IPS-20b (cell line): Measurements from ENCODE around the gene ISX.
"Not testable (repeated sequence)": the region's sequence is repeated elsewhere in the genome, so short reads cannot be mapped to it uniquely, and the experiment has no call there.

ENCODE experiments used
- H3K27ac ChIP-seq: one replicate; pipeline ENCODE4 v1.5.1; 2013; ENCODE audit warnings: low read length
- H3K27me3 ChIP-seq: 2 replicates; pipeline ENCODE4 v1.6.1; 2013; ENCODE audit warnings: mild to moderate bottlenecking, low read length, inconsistent platforms; ENCODE audit not compliant: insufficient read depth
- H3K36me3 ChIP-seq: 2 replicates; pipeline ENCODE4 v1.6.1; 2013; ENCODE audit warnings: low read depth, mild to moderate bottlenecking, inconsistent platforms, low read length, moderate library complexity; ENCODE audit not compliant: insufficient read depth
- H3K4me1 ChIP-seq: 2 replicates; pipeline ENCODE4 v1.6.1; 2013; ENCODE audit warnings: mild to moderate bottlenecking, control low read depth, inconsistent platforms, low read length, moderate library complexity; ENCODE audit not compliant: insufficient read depth
- H3K4me3 ChIP-seq: 2 replicates; pipeline ENCODE4 v1.5.1; 2013; ENCODE audit warnings: mild to moderate bottlenecking, low read length, inconsistent platforms
- H3K9ac ChIP-seq: 2 replicates; pipeline ENCODE4 v1.6.1; 2013; ENCODE audit warnings: low read depth, mild to moderate bottlenecking, inconsistent platforms, low read length, moderate library complexity
- H3K9me3 ChIP-seq: 2 replicates; pipeline ENCODE4 v1.6.1; 2013; ENCODE audit warnings: mild to moderate bottlenecking, low read depth, low read length, inconsistent platforms; ENCODE audit not compliant: insufficient read depth

ISX gene

DNA sequence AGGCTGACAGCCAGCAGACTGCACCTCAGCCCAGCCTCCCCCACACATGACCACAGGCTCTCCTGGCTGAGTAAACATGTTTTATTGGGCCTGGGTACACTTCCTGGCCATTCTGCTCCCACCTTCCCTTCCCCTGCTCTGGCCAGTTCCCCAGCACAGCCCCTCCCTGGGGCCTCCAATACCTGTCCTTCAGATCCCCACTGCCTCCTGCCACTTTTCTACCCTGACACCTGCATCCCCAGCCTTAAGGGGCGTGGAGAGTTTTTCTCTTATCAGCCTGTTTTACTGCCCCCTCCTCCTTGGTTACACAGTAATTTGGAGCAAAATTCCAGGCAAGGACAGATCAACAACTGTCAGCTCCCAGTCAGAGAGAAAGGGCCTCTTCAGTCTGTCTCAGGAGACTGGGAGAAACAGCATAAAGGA, at the start of gene ISX:
Gene ISX, plus strand, starts transcription at position 363 of the 423 bp plus-strand sequence. CDS start 930 bp downstream, outside the sequence.
- Histone ChIP-seq H3K27ac (no peak within 1 kb of the TSS), H3K27me3 (no peaks in the 10 kb centered on the region), H3K4me1 (no peaks in the 10 kb centered on the region), H3K4me3 (no peak within 1 kb of the TSS), H3K9me3 (no peaks in the 10 kb centered on the region), H3K36me3 (no peaks in the 10 kb centered on the region), H3K9ac (no peak within 1 kb of the TSS)

DNA sequence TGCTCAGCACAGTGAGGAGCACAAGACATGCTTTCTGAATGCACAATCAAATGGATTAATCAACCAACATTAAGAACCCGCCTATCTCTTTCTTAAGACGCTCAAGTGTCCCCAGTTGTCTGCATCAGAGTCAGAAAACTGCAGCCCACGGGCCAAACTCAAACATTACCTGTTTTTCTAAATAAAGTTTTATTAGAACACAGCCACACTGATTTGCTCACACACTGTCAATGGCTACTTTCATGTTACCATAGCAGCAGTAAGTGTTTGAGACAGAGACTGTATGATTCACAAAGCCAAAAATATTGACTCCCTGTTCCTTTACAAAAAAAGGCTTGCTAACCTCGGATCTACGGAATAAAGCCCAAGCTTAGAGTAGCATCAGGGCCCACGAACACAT, 49.0 kb upstream of the ISX start:
- Histone ChIP-seq H3K27me3 (no peaks in the 10 kb centered on the region), H3K4me1 (no peaks in the 10 kb centered on the region), H3K36me3 (no peaks in the 10 kb centered on the region), H3K27ac (no peak overlapping the region), H3K9me3 (no peaks in the 10 kb centered on the region), H3K4me3 (no peak overlapping the region), H3K9ac (no peak overlapping the region)

DNA sequence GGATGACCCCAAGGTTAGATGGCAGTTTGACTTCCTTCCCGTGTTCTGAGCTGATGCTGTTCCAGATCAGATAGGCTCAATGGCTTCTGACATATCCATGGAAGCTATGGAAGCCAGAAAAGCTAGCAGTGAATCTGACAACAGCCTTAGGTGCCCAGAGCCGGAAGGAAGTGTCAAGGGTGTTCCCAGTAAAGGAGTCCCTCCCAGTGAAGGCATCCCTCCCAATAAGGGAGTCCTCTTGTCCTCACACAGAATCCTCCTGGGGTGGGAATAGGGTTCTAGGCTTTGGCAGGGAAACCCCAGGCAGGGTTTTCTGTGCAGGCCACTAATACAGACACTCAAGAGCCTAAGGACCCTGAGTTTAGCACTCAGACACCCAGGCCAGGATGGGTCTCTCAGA, 47.0 kb upstream of the ISX start:
- Histone ChIP-seq H3K27ac (no peak overlapping the region), H3K27me3 (no peaks in the 10 kb centered on the region), H3K4me3 (no peak overlapping the region), H3K36me3 (no peaks in the 10 kb centered on the region), H3K9me3 (no peaks in the 10 kb centered on the region), H3K4me1 (peaks cover 3% of the 10 kb centered on the region; the same call in 1 of the 2 replicates), H3K9ac (no peak overlapping the region)

DNA sequence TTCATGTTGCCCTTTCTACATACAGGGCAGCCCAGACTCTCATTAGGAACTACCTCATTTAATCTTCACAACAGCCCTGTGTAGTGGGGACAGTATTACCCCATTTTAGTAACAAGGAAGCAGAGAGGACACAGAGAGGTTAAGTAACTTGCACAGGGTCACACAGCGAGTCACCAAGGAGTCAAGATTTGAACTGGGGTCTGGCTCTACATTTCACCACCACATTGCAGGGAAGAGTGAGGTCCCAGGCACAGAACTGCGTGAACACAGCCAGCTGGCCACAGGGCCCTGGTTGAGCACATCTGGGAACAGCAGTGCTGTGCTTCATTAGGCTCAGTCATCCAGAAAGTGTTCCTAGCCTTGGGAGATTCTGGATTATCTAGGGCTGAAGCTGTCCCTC, 45.4 kb upstream of the ISX start:
- Histone ChIP-seq H3K4me1 (peaks cover 3% of the 10 kb centered on the region; the same call in 1 of the 2 replicates), H3K9me3 (no peaks in the 10 kb centered on the region), H3K27ac (no peak overlapping the region), H3K9ac (no peak overlapping the region), H3K36me3 (no peaks in the 10 kb centered on the region), H3K27me3 (no peaks in the 10 kb centered on the region), H3K4me3 (no peak overlapping the region)

DNA sequence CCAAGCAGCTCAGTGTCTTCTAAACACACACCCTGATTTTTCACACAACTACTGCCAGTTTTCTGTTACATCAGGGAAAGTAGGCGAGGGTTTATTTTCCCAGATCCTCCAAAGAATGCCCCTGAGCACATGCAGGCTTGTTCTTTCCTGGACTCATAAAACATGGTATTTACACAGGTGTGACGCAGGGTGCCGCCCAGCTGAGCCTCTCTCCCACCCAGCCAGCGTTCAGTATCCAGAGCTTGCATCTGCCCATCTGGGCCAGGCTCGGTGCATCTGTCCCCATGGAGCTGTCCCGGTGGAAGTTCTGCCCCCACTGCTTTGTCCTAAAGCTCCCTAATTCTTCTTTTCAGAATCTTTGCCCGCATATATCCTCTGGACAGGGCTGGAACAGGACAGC, 44.8 kb upstream of the ISX start:
- H3K4me1 ChIP-seq = peaks cover 3% of the 10 kb centered on the region; the same call in 1 of the 2 replicates
- H3K9me3 ChIP-seq = no peaks in the 10 kb centered on the region
- H3K27me3 ChIP-seq = no peaks in the 10 kb centered on the region
- H3K4me3 ChIP-seq = no peak overlapping the region
- no peaks in the 10 kb centered on the region for H3K36me3 ChIP-seq
- H3K27ac ChIP-seq = no peak overlapping the region
- no peak overlapping the region for H3K9ac ChIP-seq

DNA sequence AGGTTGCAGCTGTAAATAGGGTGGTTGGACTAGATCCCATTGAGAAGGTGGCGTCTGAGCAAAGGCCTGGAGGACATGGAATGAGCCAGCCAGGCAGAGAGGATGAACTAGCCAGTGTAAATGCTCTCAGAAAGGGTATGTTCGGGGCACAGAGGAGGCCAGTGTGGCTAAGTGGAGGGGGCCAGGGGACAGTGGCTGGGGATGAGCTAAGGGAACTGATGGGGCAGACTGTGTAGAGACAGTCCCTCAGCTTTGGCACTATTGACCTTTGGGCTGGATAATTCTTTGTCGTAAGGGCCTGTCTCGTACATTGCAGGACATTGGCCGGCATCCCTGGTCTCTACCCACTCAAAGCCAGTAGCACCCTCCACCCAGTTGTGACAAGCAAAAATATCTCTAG, 43.7 kb upstream of the ISX start:
- no peaks in the 10 kb centered on the region for H3K27me3 ChIP-seq
- H3K4me3 ChIP-seq = no peak overlapping the region
- no peaks in the 10 kb centered on the region for H3K9me3 ChIP-seq
- H3K27ac ChIP-seq = no peak overlapping the region
- H3K4me1 ChIP-seq = peaks cover 3% of the 10 kb centered on the region; the same call in 1 of the 2 replicates
- H3K9ac ChIP-seq = no peak overlapping the region
- H3K36me3 ChIP-seq = no peaks in the 10 kb centered on the region

DNA sequence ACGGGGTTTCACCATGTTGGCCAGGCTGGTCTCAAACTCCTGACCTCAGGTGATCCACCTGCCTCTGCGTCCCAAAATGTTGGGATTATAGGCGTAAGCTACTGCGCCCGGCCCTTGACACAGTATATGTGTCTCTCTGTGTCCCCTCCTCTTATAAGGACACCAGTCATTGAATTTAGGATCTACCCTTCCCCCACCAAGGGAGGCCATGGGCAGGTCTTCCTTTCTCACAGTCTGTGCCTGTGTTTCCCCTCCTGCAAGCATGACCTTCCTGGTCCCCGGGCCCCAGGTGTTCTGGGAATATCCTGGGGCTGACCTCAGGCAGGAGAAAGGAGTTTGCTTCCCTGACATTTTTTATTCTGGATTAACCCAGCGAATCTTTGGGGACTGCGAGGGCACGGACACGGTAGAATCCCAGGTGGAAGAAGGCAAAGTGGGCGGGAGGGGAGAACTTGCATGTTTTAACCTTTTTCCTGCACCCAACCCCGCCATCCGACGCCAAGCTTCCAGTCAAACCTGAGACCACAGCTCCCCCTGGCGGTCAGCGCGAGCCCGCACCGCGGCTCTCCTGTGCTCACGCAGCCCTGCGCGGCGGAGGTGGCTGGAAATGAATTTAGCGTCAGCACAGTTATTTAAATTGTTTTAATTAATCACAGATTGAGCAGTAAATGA, 42.1 kb upstream of the ISX start:
- H3K4me3 ChIP-seq = no peak overlapping the region; the same call in 1 of the 2 replicates

DNA sequence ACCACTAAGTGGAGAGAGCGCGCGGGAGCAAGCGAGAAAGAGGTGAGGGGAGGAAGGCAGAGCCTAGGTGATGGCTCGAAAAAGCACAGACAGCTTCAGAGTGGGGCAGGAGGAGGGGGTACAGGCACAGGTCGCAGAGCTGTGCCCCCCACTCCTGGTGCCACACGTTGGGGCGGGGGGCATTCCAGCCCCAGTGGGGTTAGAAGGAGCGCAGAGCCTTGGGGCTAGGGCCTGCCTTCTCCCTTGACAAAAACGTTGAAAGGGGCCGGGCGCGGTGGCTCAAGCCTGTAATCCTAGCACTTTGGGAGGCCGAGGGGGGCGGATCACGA, 41.6 kb upstream of the ISX start:
- H3K36me3 ChIP-seq = no peaks in the 10 kb centered on the region
- no peaks in the 10 kb centered on the region for H3K9me3 ChIP-seq
- no peak overlapping the region for H3K9ac ChIP-seq
- no peaks in the 10 kb centered on the region for H3K27me3 ChIP-seq
- H3K4me1 ChIP-seq = peaks cover 3% of the 10 kb centered on the region; the same call in 1 of the 2 replicates
- no peak overlapping the region; the same call in 1 of the 2 replicates for H3K4me3 ChIP-seq
- no peak overlapping the region for H3K27ac ChIP-seq

More for the DNA sequence above, 42.1 kb upstream of the ISX start:
- no peaks in the 10 kb centered on the region for H3K36me3 ChIP-seq
- no peaks in the 10 kb centered on the region for H3K9me3 ChIP-seq
- peaks cover 3% of the 10 kb centered on the region; the same call in 1 of the 2 replicates for H3K4me1 ChIP-seq
- H3K27ac ChIP-seq = no peak overlapping the region
- H3K27me3 ChIP-seq = no peaks in the 10 kb centered on the region
- no peak overlapping the region for H3K9ac ChIP-seq

DNA sequence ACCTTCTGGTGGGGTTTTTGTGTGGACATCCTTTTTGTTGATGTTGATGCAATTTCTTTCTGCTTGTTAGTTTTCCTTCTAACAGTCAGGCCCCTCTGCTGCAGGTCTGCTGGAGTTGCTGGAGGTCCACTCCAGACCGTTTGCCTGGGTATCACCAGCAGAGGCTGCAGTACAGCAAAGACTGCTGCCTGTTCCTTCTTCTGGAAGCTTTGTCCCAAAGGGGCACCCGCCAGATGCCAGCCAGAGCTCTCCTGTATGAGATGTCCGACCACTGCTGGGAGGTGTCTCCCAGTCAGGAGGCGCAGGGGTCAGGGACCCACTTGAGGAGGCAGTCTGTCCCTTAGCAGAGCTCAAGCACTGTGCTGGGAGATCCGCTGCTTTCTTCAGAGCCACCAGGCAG, 35.8 kb upstream of the ISX start:
- not testable (repeated sequence) for H3K27me3 ChIP-seq, H3K4me3 ChIP-seq, H3K4me1 ChIP-seq, H3K27ac ChIP-seq, H3K36me3 ChIP-seq, H3K9ac ChIP-seq, H3K9me3 ChIP-seq

DNA sequence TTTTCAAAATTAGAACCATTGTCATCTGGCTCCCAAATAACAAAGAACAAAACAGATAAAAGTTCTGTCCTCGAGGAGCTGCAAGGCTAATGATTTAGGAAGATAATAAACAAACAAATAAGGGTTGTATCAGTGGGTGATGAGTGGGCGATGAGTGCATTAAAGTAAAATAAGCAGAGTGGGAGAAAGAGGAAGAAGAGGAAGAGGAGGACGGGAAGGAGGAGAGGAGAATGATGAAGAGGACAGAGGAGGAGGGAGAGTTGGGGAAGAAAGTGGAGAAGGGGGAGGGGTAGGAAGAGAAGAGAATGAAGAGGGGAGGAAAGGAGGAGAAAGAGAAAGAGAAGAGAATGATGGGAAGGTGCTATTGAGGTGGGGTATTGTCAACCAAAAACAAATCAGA, 33.4 kb upstream of the ISX start:
- no peak overlapping the region for H3K4me3 ChIP-seq
- H3K9me3 ChIP-seq = no peaks in the 10 kb centered on the region
- no peak overlapping the region for H3K27ac ChIP-seq
- H3K9ac ChIP-seq = no peak overlapping the region
- H3K36me3 ChIP-seq = no peaks in the 10 kb centered on the region
- H3K27me3 ChIP-seq = no peaks in the 10 kb centered on the region
- peaks cover 3% of the 10 kb centered on the region; the same call in 1 of the 2 replicates for H3K4me1 ChIP-seq

DNA sequence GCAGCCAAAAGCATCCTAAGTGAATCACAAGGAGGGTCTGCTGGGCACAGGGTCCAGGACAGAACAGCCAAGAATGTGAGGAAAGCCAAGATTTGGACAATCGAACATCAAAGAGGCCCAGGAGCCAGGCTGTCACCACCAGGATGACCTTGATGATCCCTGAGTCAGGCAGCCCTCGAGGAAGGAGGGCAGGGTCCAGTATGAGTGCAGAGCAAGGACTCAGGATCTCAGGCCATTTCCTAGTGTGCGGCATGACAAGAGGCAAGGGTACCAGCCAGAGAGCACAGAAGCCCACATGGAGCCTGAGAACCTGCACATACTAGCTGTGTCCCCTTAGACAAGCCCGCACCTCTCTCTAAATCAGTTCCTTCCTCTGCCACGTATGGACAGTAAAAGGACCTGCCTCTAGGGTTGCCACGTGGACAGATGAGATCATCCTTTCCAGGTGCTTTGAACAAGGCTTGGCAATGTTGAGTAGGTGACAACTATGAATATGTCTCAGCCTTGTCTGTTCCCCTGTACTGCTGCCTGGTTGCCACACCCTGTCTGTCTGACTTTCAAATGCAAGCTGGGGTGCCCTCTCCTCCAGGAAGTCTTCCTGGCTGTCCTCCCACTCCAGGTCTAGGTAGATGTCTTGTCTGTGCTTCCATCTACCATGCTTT, 32.2 kb upstream of the ISX start:
- Histone ChIP-seq H3K27me3 (no peaks in the 10 kb centered on the region), H3K4me3 (no peak overlapping the region), H3K4me1 (peaks cover 3% of the 10 kb centered on the region; the same call in 1 of the 2 replicates), H3K9me3 (no peaks in the 10 kb centered on the region), H3K9ac (no peak overlapping the region), H3K27ac (no peak overlapping the region), H3K36me3 (no peaks in the 10 kb centered on the region)

DNA sequence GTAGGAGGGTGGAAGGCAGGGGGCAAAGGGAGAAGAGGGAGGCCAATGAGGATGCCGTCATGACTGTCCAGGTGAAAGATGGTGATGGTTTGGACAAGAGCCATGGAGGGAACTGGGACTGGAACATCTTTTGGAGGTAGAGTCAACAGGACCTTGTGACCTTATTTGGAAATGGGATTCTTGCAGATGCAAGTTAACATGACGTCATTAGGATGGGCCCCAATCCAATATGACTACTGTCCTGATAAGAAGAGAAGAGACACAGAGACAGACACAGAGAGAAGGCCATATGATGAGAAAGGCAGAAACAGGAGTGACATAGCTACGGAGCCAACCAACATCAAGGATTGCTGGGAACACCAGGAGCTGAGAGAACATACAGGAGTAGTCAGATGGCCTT, 31.0 kb upstream of the ISX start:
- no peaks in the 10 kb centered on the region for H3K27me3 ChIP-seq
- no peak overlapping the region for H3K27ac ChIP-seq
- no peak overlapping the region for H3K4me3 ChIP-seq
- H3K36me3 ChIP-seq = no peaks in the 10 kb centered on the region
- H3K9me3 ChIP-seq = no peaks in the 10 kb centered on the region
- peaks cover 3% of the 10 kb centered on the region; the same call in 1 of the 2 replicates for H3K4me1 ChIP-seq
- no peak overlapping the region for H3K9ac ChIP-seq
